GM12891 (cell line): ENCODE data around the gene ANKS1B.

Source experiments
- POLR2A ChIP-seq: IDR thresholded peaks from 2 replicates; pipeline ENCODE4 v1.6.1; 2011; ENCODE audit warnings: low read depth, low read length, control low read depth
- POLR2AphosphoS5 ChIP-seq: IDR thresholded peaks from 2 replicates; pipeline ENCODE4 v1.6.1; 2011; ENCODE audit warnings: low read depth, low read length, control low read depth
- POU2F2 ChIP-seq: IDR thresholded peaks from 2 replicates; pipeline ENCODE4 v1.6.1; 2011; ENCODE audit warnings: low read depth, mild to moderate bottlenecking, control low read depth, low read length, moderate library complexity
- SPI1 ChIP-seq: IDR thresholded peaks from 2 replicates; pipeline ENCODE4 v1.6.1; 2011; ENCODE audit warnings: low read depth, low read length, control low read depth
- TAF1 ChIP-seq: IDR thresholded peaks from 2 replicates; pipeline ENCODE4 v1.6.1; 2011; ENCODE audit warnings: low read depth, low read length, control low read depth

GRCh38 chr12:99722690-99723486 is 261.8 kb downstream of the ANKS1B start:
- TF ChIP-seq POLR2A (no peak), POLR2AphosphoS5 (no peak), TAF1 (no peak), POU2F2 (no peak), SPI1 (no peak)
